Ammon's horn (tissue), 1 donor: ENCODE measurements around the gene TRERF1.
"Not testable (repeated sequence)": the region's sequence is repeated elsewhere in the genome, so short reads cannot be mapped to it uniquely, and the experiment has no call there.

Experiments used
- DNase-seq: peaks from one replicate; pipeline ENCODE4 v3.0.0-alpha.2; 2016; ENCODE audit warnings: low spot score

TRERF1 gene

DNA sequence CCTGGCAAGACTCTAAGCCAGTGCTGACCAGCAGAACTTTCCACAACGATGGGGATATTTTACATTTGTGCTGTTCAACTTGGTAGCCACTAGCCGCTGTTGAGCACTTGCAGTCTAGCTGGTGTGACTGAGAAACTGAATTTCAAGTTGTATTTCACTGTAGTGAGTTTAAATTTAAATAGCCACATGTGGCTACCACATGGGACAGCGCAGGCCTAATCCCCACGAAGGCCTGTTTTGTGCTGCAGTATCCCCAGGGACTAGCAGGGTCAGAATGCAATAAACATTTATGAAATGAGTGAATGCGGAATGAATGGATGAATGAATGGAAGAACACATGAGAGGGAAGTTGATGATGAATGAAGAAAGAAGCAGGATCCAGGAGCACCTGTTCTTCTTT lies 115.8 kb downstream of the TRERF1 start:
- no peak for DNase-seq

DNA sequence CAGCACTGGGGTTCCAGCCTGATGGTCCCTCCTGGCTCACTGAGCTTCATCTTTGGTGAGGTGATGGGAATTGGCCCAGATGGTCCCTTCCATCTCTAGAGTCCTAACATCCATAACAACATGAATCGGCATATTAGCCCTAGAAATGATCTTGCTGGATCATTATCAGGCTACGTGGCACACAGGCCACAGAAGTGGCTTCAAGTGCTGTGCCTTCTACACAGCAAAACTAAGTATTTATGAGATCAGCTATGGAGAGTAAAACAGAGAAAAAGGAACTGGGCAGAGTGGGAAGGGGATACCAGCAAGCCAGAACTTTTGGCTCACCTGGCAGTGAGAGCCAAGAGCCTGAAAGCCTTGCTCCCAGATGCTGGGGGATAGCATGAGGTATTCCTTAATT lies 116.9 kb downstream of the TRERF1 start:
- no peak for DNase-seq

DNA sequence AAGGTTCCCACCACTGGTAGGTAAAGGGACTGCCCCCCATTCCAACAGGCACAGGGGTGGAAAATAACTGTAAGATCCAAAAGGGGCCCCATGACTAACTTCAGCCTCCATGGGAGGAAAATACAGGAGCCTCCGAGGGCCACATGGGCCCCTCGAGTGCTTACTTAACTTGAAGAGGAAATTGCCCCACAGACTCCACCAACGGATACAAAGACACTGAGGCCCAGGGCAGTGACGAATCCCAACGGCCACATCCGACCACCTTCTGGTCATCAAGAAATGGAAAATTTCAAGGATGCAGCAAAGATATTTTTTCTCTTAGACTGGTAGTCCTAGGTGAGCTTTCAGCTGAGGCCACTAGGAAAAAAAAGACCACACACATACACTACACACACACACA lies 118.1 kb downstream of the TRERF1 start:
- DNase-seq = no peak

- DNase-seq = no peak
Measured at GRCh38 chr6:42332916-42333315, 118.8 kb downstream of the TRERF1 start.

DNA sequence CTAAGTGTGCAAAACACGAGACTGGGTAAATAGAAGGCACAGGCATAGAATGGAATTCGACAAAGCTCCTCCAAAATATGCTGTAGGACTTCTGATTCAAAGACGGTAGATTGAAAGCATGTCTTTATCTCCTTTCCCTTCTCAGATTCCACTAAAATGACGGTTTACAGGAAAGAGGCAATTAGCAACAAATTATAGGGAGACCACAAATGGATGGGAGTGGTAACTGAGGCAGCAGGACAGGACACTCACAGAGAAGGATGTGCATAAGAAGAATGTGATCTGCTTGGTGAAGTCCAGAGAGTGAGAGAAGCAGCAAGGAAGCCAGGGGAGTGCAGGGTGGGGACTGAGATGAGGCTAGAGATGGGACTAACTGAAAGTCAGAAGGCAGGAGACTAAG lies 120.7 kb downstream of the TRERF1 start:
- no peak for DNase-seq

- no peak for DNase-seq
Measured at GRCh38 chr6:42326248-42326647, 125.5 kb downstream of the TRERF1 start.

GRCh38 chr6:42324656-42325324 lies 126.9 kb downstream of the TRERF1 start:
- not testable (repeated sequence) for DNase-seq

GRCh38 chr6:42322676-42323075 lies 129.1 kb downstream of the TRERF1 start:
- no peak for DNase-seq

GRCh38 chr6:42321976-42322375 lies 129.8 kb downstream of the TRERF1 start:
- no peak for DNase-seq

GRCh38 chr6:42320762-42321161 lies 131.0 kb downstream of the TRERF1 start:
- DNase-seq = no peak

DNA sequence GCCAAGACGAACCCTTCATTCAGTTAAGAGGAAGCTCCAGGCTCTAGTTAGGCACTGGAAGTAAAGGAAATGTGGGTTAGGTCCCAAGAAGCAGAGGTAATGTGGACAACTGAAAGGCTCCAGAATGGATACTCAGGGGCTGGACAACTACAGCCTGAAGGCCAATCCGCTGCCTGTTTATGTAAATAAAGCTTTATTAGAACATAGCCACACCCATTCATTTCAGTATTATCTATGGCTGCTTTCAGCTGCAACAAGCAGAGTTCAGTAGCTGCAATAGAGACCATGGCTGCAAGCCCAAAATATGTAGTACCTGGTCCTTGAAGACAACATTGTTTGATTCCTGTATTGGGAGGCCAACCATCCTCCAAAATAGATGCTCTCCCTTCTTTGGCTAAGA lies 133.2 kb downstream of the TRERF1 start:
- DNase-seq = no peak

- no peak for DNase-seq
Measured at GRCh38 chr6:42316981-42317380, 134.7 kb downstream of the TRERF1 start.

DNA sequence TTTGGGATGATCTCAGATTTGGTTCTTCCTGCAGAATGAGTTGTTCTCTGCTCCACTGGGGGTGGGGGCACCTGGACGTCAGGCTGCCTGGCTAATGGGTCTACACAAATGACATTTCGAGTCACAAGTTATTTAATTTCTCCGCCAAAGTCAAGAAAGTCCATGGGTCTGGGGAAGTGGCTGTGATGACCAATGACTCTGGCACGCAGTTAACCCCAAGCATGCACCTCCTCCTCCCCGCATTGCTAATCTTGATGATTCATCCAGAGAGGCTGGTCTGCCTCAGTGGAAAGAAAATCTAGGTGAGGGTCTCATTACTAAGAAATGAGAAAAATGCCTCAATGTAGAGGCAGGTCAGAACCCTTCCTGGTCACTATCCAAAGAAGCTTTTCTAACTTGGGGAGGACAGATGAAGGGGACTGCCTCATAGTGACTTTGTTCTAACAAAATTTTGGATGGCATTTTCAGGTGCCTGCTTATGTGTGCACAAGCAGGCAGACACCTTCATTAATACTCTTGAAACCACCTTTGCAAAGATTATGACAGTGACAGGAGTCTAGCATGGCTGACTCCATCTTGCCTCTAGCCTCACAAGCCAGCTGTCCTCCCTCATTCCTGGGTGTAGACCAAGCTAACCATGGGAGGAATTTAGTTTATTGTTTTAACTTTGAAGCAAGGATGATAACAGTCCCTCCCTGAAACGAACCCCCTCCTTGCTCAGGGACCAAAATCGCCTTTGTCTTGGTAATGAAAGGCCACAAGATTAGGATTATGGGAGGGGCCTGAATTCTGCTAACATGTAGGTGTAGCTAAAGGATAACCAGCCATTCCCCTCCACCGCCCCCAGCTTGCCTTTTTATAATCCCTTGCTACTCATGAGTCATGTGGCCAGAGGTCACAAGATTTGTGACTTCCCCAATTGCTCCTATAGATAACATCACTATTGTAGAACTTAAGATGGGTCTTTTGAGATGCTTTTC lies 135.4 kb downstream of the TRERF1 start:
- peak; percentile 27 for DNase-seq

- no peak for DNase-seq
Measured at GRCh38 chr6:42315259-42315990, 136.3 kb downstream of the TRERF1 start.

DNA sequence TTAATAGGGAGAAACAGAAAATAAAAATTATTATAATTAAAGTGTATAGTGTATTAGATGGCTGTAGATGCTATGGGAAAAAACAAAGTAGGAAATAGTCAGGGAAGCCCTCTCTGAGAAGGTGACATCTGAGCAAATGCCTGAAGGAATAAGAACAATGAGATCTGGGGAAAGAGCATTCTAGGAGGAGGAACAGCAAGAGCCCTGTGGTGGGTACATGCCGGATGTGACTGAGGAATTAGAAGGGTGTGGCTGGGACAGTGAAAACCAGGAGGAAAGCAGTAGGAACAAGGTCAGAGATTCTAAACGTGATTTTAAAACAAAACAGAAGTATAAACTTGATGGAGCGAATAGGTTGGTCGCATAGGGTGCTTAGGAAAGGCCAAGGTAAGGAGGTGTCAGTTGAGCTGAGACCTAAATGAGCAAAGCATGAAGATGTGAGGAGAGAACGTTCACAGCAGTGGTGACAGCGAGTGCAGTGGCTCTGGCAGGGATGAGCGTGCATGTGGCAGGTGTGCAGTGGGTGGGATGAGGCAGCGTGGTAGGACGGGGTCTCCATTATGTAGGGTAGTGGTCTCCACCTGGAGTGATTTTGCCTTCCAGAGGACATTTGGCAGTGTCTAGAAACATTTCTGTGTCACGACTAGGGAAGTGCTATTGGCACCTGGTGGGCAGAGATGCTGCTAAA lies 137.0 kb downstream of the TRERF1 start:
- DNase-seq = no peak

GRCh38 chr6:42313941-42314570 lies 137.7 kb downstream of the TRERF1 start:
- no peak for DNase-seq

- no peak for DNase-seq
Measured at GRCh38 chr6:42313038-42313437, 138.7 kb downstream of the TRERF1 start.

- DNase-seq = no peak
Measured at GRCh38 chr6:42307141-42307470, 144.6 kb downstream of the TRERF1 start.

DNA sequence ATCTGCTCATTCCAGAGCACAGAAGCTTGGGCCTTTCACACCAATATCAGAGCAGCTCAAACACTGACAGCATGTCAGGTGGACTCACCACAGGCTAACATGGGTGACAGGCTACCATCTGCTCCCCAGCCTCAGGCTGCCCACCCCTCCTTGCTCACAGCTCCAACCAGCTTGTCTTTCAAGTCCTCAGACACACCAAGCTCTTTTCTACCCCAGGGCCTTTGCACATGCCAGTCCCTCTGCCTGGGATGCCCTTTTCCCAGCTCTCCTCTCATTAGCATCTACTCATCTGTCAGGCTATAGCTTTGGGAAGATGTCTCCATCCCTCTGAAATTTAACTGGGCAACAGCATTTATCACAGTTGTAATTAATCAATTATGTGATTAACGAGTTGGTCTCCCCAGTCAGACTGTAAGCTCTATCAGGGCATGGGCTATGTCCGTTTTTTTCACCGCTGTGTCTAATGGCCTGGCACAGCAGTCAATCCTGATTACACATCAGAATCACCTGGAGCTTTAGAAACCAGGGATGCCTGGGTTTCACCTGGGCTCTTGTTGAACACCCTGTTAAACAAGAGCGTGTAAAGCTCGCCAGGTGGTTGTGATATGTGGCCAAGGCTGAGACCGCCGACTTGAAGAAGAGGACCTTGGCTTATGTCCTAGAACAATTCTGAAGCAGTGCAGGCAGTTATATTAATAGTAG lies 145.1 kb downstream of the TRERF1 start:
- no peak for DNase-seq

DNA sequence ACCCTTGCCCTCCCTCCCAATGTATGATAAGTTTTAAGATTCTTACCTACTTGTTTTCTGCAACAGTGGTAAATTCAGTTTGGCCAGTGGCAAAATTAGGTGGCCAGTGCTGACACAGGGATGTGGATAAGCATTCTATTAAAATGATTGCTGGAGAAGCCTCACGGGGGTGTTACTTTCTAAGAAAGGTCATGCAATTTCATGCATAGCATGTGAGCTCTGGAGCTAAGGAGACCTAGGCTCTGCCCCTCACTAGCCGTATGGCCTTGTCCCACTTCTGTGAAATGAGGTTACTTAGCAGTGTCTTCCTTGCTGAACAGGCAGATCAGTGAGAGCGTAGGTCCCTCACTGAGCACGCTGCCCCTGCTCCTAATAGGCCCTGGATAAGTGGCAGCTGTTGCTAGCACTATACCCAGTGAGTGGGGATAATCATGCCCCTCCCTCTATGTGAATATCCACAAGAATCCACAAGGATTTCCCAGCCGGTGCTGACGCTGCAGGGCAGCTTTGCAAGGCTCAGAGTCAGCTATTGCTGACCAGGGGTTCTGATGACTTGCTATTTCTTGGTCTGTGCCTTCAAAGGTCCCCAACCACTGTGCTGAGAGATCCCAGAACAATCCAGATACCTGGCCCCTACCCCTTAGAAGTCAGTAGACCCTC lies 147.5 kb downstream of the TRERF1 start:
- no peak for DNase-seq
